ENCODE measurements around the gene L1TD1.

- TF ChIP-seq CTCF (IDR thresholded peaks at IDR 0.05; ENCODE audit: low read depth, low read length) (no peak), POLR2A (IDR thresholded peaks at IDR 0.05; ENCODE audit: extremely low read depth, insufficient read length) (no peak), MAX (IDR thresholded peaks at IDR 0.05; ENCODE audit: low read depth, low read length) (no peak)
Measured at GRCh38 chr1:62224182-62224581, 29.5 kb downstream of the L1TD1 start.

All from NB4 (cell line).